Trophoblast cell (in vitro differentiated cells and primary cell): ENCODE measurements around the gene TOM1L2.

Experiments
- DNase-seq, 2 donors: peaks; one replicate each; pipeline ENCODE4 v3.0.0-alpha.2; 2016
- H2AFZ ChIP-seq: 2 replicates; pipeline ENCODE4 v1.6.1; 2013; ENCODE audit warnings: low read length, moderate library complexity, mild to moderate bottlenecking; ENCODE audit not compliant: insufficient read depth, poor library complexity
- H2AK5ac ChIP-seq: 2 replicates; pipeline ENCODE4 v1.6.1; 2013; ENCODE audit warnings: mild to moderate bottlenecking, low read length
- H2BK120ac ChIP-seq: 2 replicates; pipeline ENCODE4 v1.6.1; 2013; ENCODE audit warnings: low read length, mild to moderate bottlenecking, moderate library complexity; ENCODE audit not compliant: insufficient read depth, poor library complexity
- H2BK12ac ChIP-seq: 2 replicates; pipeline ENCODE4 v1.6.1; 2013; ENCODE audit warnings: mild to moderate bottlenecking, low read length, moderate library complexity
- H2BK5ac ChIP-seq: 2 replicates; pipeline ENCODE4 v1.6.1; 2013; ENCODE audit warnings: low read length, low read depth, moderate library complexity, mild to moderate bottlenecking; ENCODE audit not compliant: poor library complexity
- H3K14ac ChIP-seq: 2 replicates; pipeline ENCODE4 v1.6.1; 2013; ENCODE audit warnings: mild to moderate bottlenecking, low read length
- H3K18ac ChIP-seq: 2 replicates; pipeline ENCODE4 v1.6.1; 2013; ENCODE audit warnings: mild to moderate bottlenecking, low read length
- H3K23ac ChIP-seq: 2 replicates; pipeline ENCODE4 v1.6.1; 2013; ENCODE audit warnings: low read length
- H3K27ac ChIP-seq: 2 replicates; pipeline ENCODE4 v1.5.1; 2013; ENCODE audit warnings: low read depth, mild to moderate bottlenecking, inconsistent platforms, low read length, moderate library complexity
- H3K27me3 ChIP-seq: 2 replicates; pipeline ENCODE4 v1.6.1; 2013; ENCODE audit warnings: inconsistent platforms, mild to moderate bottlenecking, low read length, moderate library complexity; ENCODE audit not compliant: insufficient read depth
- H3K36me3 ChIP-seq, 2 experiments: 1 replicate in 1 of 2; 2 replicates in 1 of 2; pipeline ENCODE4 v1.6.1; 2013; ENCODE audit warnings: low read length in 2 of 2, mild to moderate bottlenecking in 2 of 2, moderate library complexity in 1 of 2; ENCODE audit not compliant: insufficient read depth in 2 of 2, control insufficient read depth in 1 of 2
- H3K4ac ChIP-seq: 2 replicates; pipeline ENCODE4 v1.6.1; 2013; ENCODE audit warnings: low read depth, mild to moderate bottlenecking, low read length, moderate library complexity
- H3K4me1 ChIP-seq, 2 experiments: 1 replicate in 1 of 2; 2 replicates in 1 of 2; pipeline ENCODE4 v1.6.1; 2013; ENCODE audit warnings: low read length in 2 of 2, mild to moderate bottlenecking in 2 of 2, moderate library complexity in 1 of 2; ENCODE audit not compliant: insufficient read depth in 2 of 2, control insufficient read depth in 1 of 2
- H3K4me2 ChIP-seq: 2 replicates; pipeline ENCODE4 v1.6.1; 2013; ENCODE audit warnings: inconsistent platforms, mild to moderate bottlenecking, low read length, moderate library complexity
- H3K4me3 ChIP-seq: 2 replicates; pipeline ENCODE4 v1.5.1; 2013; ENCODE audit warnings: mild to moderate bottlenecking, low read depth, low read length, inconsistent platforms
- H3K79me1 ChIP-seq: one replicate; pipeline ENCODE4 v1.6.1; 2013; ENCODE audit warnings: low read length
- H3K79me2 ChIP-seq: 2 replicates; pipeline ENCODE4 v1.6.1; 2013; ENCODE audit warnings: low read length, mild to moderate bottlenecking; ENCODE audit not compliant: control insufficient read depth, insufficient read depth, poor library complexity
- H3K9ac ChIP-seq: 2 replicates; pipeline ENCODE4 v1.6.1; 2013; ENCODE audit warnings: mild to moderate bottlenecking, low read length
- H3K9me3 ChIP-seq: 2 replicates; pipeline ENCODE4 v1.6.1; 2013; ENCODE audit warnings: low read depth, mild to moderate bottlenecking, control low read depth, inconsistent platforms, low read length; ENCODE audit not compliant: insufficient read depth
- H4K12ac ChIP-seq: 2 replicates; pipeline ENCODE4 v1.6.1; 2013; ENCODE audit warnings: low read depth, mild to moderate bottlenecking, low read length, moderate library complexity
- H4K8ac ChIP-seq: 2 replicates; pipeline ENCODE4 v1.6.1; 2013; ENCODE audit warnings: low read depth, mild to moderate bottlenecking, low read length, moderate library complexity
- H4K91ac ChIP-seq: one replicate; pipeline ENCODE4 v1.6.1; 2013; ENCODE audit warnings: low read depth, mild to moderate bottlenecking, low read length, moderate library complexity
- WGBS: extraction: QIAGEN DNeasy Blood & Tissue Kit; methylation state at CpG from one replicate; pipeline ENCODE4 v1.1.7; 2013; ENCODE audit warnings: missing lambda C conversion rate; ENCODE audit not compliant: insufficient read length, insufficient coverage; ENCODE audit errors: extremely low coverage; 5-methylcytosine and 5-hydroxymethylcytosine counted together

TOM1L2 gene

DNA sequence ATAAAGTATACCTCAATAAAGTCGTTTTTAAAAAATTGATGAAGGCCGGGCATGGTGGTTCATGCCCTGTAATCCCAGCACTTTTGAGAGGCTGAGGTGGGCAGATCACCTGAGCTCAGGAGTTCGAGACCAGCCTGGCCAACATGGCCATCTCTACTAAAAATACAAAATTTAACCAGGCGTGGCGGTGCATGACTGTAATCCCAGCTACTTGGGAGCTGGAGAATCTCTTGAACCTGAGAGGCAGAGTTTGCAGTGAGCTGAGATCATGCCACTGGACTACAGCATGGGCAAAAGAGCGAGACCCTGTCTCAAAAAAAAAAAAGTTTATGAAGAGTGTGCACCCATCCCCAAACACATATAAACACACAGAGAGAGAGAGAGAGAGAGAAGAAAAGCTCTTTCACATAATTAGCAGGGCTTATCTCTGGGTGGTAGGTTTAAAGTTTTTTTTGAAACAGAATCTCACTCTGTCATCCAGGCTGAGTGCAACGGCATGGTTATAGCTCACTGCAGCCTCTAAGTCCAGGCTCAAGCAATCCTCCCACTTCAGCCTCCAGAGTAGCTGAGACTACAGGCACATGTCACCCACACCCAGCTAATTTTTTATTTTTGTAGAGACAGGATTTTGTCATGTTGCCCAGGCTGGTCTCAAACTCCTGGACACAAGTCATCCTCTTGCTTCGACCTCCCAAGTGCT is 138.4 kb downstream of the TOM1L2 start:
- Histone ChIP-seq H3K4ac (peak overlapping the region; percentile 73), H4K91ac (no peak overlapping the region), H2AFZ (no peak overlapping the region), H2BK5ac (no peak overlapping the region), H2AK5ac (no peak overlapping the region), H3K27me3 (no peaks in the 10 kb centered on the region), H2BK120ac (no peak overlapping the region), H3K4me2 (no peak overlapping the region), H3K4me3 (no peak overlapping the region), H3K9me3 (no peaks in the 10 kb centered on the region), H2BK12ac (no peak overlapping the region), H3K14ac (no peak overlapping the region), H3K36me3 (peaks cover 7 to 10% of the 10 kb centered on the region in 2 experiments), H3K27ac (no peak overlapping the region), H4K12ac (no peak overlapping the region), H3K18ac (no peak overlapping the region), H4K8ac (no peak overlapping the region), H3K4me1 (peaks cover 42 to 46% of the 10 kb centered on the region in 2 experiments), H3K79me2 (peaks cover 33% of the 10 kb centered on the region), H3K9ac (no peak overlapping the region), H3K23ac (no peak overlapping the region), H3K79me1 (peaks cover 28% of the 10 kb centered on the region)
- WGBS, result no CpG with 5 or more reads among the region's 8 CpGs
- no peak for DNase-seq

DNA sequence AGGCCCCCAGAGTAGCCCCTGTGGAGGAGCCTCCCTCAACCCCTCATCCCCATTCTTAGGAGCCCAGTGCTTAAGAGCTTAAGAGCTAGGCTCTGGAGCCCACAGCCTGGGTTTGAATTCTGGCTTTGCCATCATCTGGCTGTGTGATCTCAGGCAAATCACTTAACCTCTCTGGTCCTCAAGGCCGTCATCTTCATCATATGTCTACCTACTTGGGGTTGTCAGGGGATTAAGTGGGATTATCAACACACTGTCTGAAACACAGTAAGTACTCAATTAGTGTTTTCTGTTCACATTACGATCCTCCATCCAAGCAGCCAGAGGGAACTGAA is 140.2 kb downstream of the TOM1L2 start:
- H3K9ac ChIP-seq, result no peak overlapping the region
- no peak overlapping the region for H2BK120ac ChIP-seq
- no peak overlapping the region for H4K12ac ChIP-seq
- H3K36me3 ChIP-seq, result peaks cover 20 to 25% of the 10 kb centered on the region in 2 experiments
- H2BK12ac ChIP-seq, result no peak overlapping the region
- H3K18ac ChIP-seq, result no peak overlapping the region
- H3K79me2 ChIP-seq, result peaks cover 31% of the 10 kb centered on the region
- no peak overlapping the region for H2BK5ac ChIP-seq
- peaks cover 15% of the 10 kb centered on the region for H3K79me1 ChIP-seq
- peak overlapping the region; percentile 22 for H3K27ac ChIP-seq
- H3K27me3 ChIP-seq, result no peaks in the 10 kb centered on the region
- H4K91ac ChIP-seq, result peak overlapping the region; percentile 20
- H2AFZ ChIP-seq, result no peak overlapping the region
- no peaks in the 10 kb centered on the region for H3K9me3 ChIP-seq
- WGBS, result no CpG with 5 or more reads among the region's 2 CpGs
- no peak for DNase-seq
- H3K4me2 ChIP-seq, result peak overlapping the region; percentile 8
- peaks cover 26 to 31% of the 10 kb centered on the region in 2 experiments for H3K4me1 ChIP-seq
- no peak overlapping the region for H3K23ac ChIP-seq
- H2AK5ac ChIP-seq, result no peak overlapping the region
- H3K4ac ChIP-seq, result peak overlapping the region; percentile 4
- peak overlapping the region; percentile 19 for H3K14ac ChIP-seq
- no peak overlapping the region for H3K4me3 ChIP-seq
- H4K8ac ChIP-seq, result no peak overlapping the region

DNA sequence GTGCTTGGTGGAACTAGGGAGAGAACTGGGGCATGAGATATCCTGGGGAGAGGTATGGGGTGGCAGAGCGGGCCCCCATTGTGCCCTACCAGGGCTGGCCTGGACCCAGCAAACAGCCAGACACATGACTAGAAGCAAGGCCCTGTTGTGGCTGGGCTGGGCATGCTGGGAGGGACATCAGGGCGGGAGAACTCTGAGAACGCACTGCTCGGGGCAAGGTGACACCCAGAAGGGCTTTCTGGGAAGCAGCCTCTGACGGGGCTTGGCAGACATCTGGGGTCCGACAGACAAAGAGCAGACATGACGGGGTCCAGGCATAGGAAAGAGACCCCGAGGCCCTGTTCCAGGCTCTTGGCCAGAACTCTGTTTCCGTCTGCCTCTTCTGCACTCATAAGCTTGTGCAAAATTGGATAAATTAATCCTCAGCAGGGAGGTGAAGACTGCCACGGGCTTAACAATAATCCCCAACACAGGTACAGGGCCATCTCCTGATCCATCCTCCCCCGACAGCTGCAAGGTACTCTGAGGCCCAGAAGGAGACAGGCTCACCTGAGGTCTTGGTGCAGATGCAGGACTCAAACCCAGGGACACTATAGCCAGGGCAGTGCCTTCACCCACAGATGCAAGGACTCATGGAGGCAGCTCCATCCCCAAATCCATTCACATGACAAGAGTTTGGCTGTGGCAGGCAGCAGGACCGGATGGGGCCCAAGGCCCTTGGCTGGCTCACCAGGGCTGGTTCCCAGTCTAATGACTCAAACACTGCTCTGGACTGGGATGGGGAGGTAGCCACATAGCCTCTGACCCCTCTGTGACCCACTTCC is 140.8 kb downstream of the TOM1L2 start:
- peaks cover 25 to 28% of the 10 kb centered on the region in 2 experiments for H3K36me3 ChIP-seq
- no peak overlapping the region for H2AFZ ChIP-seq
- peaks cover 25 to 33% of the 10 kb centered on the region in 2 experiments for H3K4me1 ChIP-seq
- WGBS, result no CpG with 5 or more reads among the region's 12 CpGs
- DNase-seq, result no peak
- H3K4me2 ChIP-seq, result peak overlapping the region; percentile 8
- H4K91ac ChIP-seq, result no peak overlapping the region
- H3K23ac ChIP-seq, result no peak overlapping the region
- no peaks in the 10 kb centered on the region for H3K27me3 ChIP-seq
- no peak overlapping the region for H4K8ac ChIP-seq
- peak overlapping the region; percentile 0 for H3K18ac ChIP-seq
- H3K9me3 ChIP-seq, result no peaks in the 10 kb centered on the region
- no peak overlapping the region for H2BK5ac ChIP-seq
- H3K4me3 ChIP-seq, result no peak overlapping the region
- no peak overlapping the region for H3K9ac ChIP-seq
- peaks cover 28% of the 10 kb centered on the region for H3K79me2 ChIP-seq
- no peak overlapping the region for H2BK12ac ChIP-seq
- peak overlapping the region; percentile 9 for H3K14ac ChIP-seq
- no peak overlapping the region for H2BK120ac ChIP-seq
- H3K27ac ChIP-seq, result peak overlapping the region; percentile 49
- H2AK5ac ChIP-seq, result no peak overlapping the region
- no peak overlapping the region for H4K12ac ChIP-seq
- H3K79me1 ChIP-seq, result peaks cover 10% of the 10 kb centered on the region
- H3K4ac ChIP-seq, result peak overlapping the region; percentile 37

DNA sequence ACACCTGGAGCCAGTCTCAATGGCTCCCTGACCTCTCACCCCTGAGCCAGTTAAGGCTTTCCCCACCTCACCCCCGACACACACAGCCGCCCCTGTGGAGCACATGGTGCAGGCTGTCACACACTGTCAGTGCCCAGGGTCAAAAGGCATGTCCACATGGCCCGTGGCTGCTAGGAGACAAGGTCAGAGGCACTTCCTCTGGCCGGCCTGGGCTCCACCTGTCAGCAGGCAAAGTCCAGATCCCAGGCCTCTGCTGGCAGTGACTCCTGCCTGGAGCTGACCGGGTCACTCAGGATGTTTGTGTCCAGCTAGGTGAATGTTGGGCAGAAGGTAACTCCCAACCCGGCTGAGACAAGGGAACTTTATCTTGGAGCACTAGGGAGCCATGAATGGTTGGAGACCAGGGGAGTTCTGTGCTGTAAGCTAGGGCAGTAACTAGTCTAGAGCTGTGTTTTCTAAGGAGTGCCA is 141.4 kb downstream of the TOM1L2 start:
- no peaks in the 10 kb centered on the region for H3K9me3 ChIP-seq
- no peak overlapping the region for H2BK120ac ChIP-seq
- no peak overlapping the region for H2BK5ac ChIP-seq
- no peak overlapping the region for H4K12ac ChIP-seq
- H3K27ac ChIP-seq, result peak overlapping the region; percentile 49
- H3K4me2 ChIP-seq, result no peak overlapping the region
- H3K4ac ChIP-seq, result peak overlapping the region; percentile 37
- H2AFZ ChIP-seq, result no peak overlapping the region
- H3K4me3 ChIP-seq, result no peak overlapping the region
- DNase-seq, result no peak
- no peak overlapping the region for H2AK5ac ChIP-seq
- H3K79me1 ChIP-seq, result peaks cover 5% of the 10 kb centered on the region
- H3K23ac ChIP-seq, result no peak overlapping the region
- no peak overlapping the region for H4K8ac ChIP-seq
- H3K4me1 ChIP-seq, result peaks cover 31 to 34% of the 10 kb centered on the region in 2 experiments
- peaks cover 26 to 28% of the 10 kb centered on the region in 2 experiments for H3K36me3 ChIP-seq
- H2BK12ac ChIP-seq, result no peak overlapping the region
- peak overlapping the region; percentile 0 for H3K18ac ChIP-seq
- no peak overlapping the region for H4K91ac ChIP-seq
- H3K27me3 ChIP-seq, result no peaks in the 10 kb centered on the region
- no peak overlapping the region for H3K14ac ChIP-seq
- no CpG with 5 or more reads among the region's 6 CpGs for WGBS
- no peak overlapping the region for H3K9ac ChIP-seq
- peaks cover 23% of the 10 kb centered on the region for H3K79me2 ChIP-seq
